Stimulated activated CD8-positive, alpha-beta memory T cell treated with anti-CD3 and anti-CD28 coated beads, Interleukin-15, amount 100 ng/mL, for 1 hour (primary cell): Measurements from ENCODE around the gene NDEL1.
"Not testable (repeated sequence)": the region's sequence is repeated elsewhere in the genome, so short reads cannot be mapped to it uniquely, and the experiment has no call there.

Experiments used
- DNase-seq: peaks from one replicate; pipeline ENCODE4 v3.0.0-alpha.2; 2020; ENCODE audit warnings: low read depth

Gene NDEL1, protein sequence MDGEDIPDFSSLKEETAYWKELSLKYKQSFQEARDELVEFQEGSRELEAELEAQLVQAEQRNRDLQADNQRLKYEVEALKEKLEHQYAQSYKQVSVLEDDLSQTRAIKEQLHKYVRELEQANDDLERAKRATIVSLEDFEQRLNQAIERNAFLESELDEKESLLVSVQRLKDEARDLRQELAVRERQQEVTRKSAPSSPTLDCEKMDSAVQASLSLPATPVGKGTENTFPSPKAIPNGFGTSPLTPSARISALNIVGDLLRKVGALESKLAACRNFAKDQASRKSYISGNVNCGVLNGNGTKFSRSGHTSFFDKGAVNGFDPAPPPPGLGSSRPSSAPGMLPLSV

DNA sequence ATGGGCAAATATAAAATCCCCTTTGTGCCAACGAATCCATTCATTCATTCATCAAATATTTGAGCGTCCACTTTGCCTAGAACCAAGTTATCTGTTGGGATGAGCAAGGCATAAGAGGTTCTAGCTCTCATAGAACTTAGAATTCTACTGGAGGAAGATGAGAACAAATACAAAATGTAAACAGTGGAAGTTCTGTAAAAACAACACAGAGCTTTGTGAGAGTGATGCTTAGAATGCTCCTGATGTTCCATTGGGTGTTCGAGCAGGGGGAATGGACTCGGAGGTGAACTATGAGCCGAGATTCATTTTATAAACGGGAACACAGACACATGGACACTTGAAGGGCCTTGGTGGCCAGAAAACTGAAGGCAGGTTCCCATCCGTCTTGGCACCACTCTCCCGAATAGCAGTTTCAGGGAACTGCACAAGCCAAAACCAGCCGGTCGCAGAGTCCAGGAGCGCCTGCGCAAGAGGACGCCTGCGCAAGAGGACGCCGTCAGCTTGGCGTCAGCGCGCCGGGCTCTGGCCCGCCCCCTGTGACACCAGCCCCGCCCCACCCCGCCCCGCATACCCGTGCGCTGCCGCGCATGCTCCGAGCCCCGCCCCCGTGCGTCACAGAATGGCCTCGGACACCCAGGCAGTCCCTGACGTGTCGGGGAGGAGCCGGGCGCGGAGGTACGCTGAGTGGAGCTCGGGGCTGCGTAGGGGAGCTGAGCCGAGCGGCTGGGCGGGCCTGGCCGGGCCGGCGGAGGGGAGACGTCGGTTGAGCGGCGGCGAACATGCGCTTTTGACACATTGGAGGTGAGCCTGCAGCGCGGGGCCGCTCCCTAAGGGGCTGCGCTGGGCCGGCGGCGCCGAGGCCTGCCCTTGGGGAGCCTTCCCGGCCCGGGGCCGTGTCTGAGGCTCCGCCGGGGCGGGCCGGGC is at the start of gene NDEL1:
NDEL1 (plus strand) TSS at position 640 of the 924 bp plus-strand sequence. CDS start 8,388 bp downstream, outside the sequence.
- peak; percentile 98 for DNase-seq

- DNase-seq, result no peak
These were observed 48.8 kb upstream of the NDEL1 start for GRCh38 chr17:8386841-8387240.

GRCh38 chr17:8387914-8388651 is 47.6 kb upstream of the NDEL1 start:
- DNase-seq, result no peak

DNA sequence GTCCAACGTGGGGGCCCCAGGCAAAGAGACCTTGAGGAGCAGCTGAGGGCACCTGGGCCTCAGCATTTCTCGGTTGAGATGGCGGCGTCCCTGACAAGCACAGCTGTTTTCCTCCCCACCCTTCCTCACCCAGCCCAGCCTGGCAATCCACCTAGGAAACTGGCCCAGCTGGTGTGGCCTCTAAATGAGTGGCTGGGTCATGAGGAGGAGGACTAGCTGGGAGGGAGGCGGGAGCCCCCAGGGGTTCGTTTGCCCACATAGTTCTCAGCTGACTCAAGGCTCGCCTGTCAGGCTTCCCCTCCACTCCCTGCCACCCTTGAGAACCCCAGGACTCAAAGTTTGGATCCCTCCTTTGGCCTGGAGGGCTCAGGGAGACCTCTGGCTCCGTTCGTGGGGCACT is 44.0 kb upstream of the NDEL1 start:
- no peak for DNase-seq

DNA sequence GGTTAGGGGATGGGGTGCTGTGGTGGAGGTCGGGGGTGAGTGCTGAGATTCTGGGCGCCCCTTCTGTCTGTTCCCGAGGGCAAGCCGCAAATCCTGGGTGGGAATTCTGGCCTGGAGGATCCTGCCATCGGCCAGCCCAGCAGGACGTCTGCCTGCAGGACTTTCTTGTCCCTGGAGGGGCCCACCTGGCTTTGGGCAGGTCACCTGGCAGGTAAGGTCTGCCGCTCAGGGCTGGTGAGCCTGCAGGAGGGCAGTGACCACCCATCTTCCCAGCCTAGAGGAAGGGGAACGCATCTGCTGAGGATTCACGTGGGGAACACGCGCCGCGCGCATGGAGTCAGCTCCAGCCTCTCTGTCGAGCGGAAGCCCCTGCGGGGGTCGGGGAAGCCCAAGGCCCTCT is 43.4 kb upstream of the NDEL1 start:
- DNase-seq, result no peak

DNA sequence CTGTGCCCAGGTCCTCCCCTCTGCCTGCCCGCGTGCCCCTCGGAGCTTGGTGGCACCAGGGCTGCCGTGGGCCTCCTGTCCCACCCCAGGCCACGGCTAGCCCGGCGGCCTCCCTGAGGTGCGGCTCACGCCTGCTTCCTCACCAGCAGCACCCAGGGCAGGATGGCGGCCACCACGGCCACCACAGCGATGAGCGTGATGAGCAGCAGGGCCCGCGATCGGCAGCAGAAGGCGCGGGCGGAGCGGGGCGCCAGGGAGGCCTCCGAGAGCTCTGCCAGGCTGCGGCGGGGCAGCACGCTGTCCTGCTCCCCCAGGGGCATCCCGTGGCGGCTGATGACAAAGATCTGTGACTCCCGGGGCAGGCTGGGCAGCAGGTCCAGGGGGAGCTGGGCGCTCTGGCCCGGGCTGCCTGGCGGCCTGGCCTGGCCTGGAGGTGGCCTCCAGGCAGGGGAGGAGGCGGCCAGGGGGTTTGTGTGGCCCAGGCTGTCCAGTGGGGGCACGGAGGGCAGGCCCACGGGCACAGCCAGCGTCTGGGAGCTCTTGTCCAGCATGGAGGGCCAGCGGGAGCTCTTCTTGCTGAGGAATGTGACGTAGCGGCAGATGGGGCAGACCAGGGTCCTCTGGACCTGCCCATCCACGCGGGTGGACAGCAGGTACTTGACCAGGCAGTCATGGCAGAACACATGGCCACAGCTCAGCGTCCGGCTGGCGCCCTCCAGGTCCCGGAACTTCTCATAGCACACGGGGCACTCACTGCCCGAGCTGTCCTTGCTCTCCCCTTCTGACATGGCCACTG is 42.8 kb upstream of the NDEL1 start:
- no peak for DNase-seq

- DNase-seq, result peak; percentile 17
These were observed 42.0 kb upstream of the NDEL1 start for GRCh38 chr17:8393470-8394231.

- DNase-seq, result not testable (repeated sequence)
These were observed 41.2 kb upstream of the NDEL1 start for GRCh38 chr17:8394497-8394896.

DNA sequence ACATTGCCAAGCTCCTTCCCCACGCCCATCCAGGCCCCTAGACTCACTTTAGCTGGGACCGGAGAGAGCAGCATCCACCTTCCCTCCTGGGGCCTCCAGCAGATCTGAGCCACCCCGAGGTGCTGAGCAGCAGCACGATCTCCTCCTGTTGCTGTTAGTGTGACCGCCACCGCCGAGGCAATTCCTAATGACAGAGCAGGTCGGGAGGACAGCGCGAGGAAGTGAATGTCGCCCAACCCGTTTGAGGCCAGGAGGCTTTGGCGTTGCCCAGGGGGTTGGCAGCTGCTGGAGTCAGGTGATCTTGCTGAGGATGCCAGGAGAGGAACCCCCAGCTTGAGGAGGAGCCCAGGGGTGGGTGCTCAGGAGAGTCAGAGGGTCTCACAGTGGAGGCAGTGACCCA is 38.0 kb upstream of the NDEL1 start, which contains the start of gene RNF222:
RNF222 (minus strand) TSS at position 192 of the 400 bp plus-strand sequence. CDS start 4,366 bp downstream, outside the sequence.
- DNase-seq, result no peak

DNA sequence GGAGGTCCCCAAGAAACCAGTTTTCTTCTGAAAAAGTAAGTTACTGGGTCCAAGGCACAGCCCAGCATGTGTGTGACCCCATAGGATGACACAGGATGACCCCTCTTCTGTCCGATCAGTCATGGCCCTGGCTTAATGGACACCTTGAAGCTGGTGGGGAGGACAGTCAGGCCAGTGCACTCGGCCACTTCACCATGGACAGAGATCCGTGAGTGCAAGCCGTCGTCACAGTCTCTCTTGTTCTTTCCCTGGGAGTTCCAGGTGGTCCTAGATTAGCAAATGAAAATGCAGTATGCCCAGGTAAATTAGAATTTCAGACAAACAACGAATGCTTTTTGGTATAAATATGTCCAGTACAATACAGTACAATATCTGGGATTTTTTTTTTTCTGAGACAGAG is 36.7 kb upstream of the NDEL1 start:
- DNase-seq, result no peak

DNA sequence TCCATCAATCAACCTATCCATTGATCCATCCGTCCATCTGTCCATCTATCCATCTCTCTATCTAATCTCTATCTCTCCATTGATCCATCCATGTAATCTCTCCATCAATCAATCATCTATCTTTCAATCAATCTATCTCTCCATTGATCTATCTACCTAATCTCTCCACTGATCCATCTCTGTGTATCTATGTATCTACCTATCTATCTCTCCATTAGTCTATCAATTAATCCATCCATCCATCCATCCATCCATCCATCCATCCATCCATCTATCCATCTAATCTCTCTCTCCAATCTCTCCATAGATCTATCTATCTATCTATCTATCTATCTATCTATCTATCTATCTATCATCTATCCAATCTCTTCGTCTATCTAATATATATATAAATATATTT is 34.6 kb upstream of the NDEL1 start:
- no peak for DNase-seq

- no peak for DNase-seq
These were observed 32.7 kb upstream of the NDEL1 start for GRCh38 chr17:8402921-8403536.

DNA sequence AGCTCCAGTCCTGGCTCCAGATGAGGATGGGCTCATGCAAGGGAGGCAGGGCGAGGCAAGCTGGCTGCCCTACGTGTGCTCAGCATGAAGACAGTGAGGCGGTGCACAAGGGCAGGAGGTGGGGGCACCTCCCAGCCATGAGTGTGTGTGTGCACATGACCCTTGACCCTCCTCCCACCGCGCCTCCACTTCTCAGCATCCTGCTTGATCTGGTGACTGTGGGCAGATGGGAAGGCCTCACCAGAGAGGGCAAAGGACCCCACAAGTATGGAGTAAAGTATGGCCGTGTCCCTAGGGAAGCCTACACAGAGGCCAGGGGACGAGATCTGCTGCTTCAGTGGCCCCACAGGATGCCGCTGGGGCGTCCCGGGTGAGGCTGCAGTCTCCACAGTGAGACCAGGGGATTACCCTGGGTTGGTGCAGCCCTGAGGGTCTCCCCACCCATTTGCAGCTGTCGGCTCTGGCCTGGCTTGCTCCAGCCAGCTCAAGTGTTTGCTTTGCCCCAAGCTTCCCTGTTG is 30.1 kb upstream of the NDEL1 start:
- no peak for DNase-seq

DNA sequence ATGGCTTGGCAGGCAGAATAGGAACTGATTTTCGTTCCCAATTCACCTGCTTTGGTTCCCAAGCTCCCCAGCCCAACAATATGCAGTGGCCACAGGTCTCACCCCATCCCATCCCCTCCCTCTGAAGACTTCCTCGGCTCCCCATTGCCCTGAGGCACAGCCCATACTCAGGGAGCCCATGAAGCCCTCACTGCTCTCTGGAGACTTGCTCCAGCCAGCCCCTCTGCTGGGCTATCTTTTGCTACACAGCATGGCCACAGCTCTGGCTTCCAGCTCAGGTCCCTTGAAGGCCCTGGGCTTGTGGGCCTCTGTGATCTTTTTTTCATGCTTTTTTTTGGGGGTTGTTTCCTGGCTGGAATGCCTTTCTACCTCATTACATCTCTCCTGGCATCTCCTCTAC is 29.5 kb upstream of the NDEL1 start:
- no peak for DNase-seq

- no peak for DNase-seq
These were observed 27.3 kb upstream of the NDEL1 start for GRCh38 chr17:8408371-8408770.

GRCh38 chr17:8409966-8410882 is 25.5 kb upstream of the NDEL1 start:
- peak; percentile 76 for DNase-seq

- no peak for DNase-seq
These were observed 24.8 kb upstream of the NDEL1 start for GRCh38 chr17:8410883-8411238.

DNA sequence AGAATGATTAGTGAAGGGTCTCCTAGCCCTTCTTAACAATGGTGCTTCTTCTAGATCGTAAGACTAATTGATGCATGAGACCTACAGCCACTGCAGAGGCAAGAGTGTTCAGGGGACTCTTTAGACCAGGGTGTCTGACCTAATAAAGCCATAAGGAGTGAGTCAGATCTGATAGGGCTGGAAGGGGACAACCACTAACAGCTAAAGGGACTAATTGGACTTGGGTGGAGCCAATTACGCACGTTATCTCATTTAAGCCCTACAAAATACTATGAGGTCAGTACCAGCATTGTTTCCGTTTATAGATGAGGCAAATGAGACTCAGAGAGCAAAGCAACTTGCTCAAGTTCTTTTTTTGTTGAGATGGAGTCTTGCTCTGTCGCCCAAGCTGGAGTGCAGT is 23.6 kb upstream of the NDEL1 start:
- no peak for DNase-seq

DNA sequence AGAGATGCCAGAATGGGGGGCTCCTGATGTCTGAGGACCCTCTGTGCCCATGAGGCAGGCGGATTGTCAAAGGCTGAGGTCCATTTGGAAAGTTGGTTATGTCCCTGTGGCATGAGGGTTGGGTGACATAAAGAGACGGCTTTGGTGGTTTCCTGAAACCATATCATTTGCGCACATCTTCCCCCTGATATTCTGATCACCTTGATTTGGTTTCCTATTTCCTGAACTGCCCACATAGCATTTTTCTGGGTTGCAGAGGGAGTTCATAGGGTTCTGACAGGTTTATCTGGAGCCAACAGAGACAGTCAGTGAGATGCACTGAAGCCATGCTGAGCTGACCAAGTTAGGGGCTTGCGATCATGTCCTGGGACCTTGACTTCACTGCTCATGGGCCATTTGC is 22.4 kb upstream of the NDEL1 start:
- no peak for DNase-seq
